ENCODE data around the gene FDX2. TPM values are rescaled to one million over a fixed set of nuclear protein-coding genes. Genes with fewer than 3 reads are reported as not detected.

The FDX2 gene
- total and polyA plus RNA-seq, 2 of the 4 experiments (the other 2 are of a cell fraction) = 39.8 to 72.0 TPM

GRCh38 chr19:10306327-10306726 is 9.5 kb downstream of the FDX2 start:
- Histone ChIP-seq H3K56ac (ENCODE audit: extremely low read depth, insufficient read depth, low read length) (no peak overlapping the region), H3K79me1 (ENCODE audit: low read depth in 1 of 2, low read length in 2 of 2) (0 out of 4 replicates have a peak, but pooled peaks cover 0 to 4% of the 10 kb centered on the region in 2 experiments), H3K23ac (ENCODE audit: low read depth, low read length) (no peak overlapping the region), H3K4me1 (ENCODE audit: control insufficient read depth, insufficient read depth, low read length) (peaks cover 9% of the 10 kb centered on the region), H3K4ac (ENCODE audit: low read depth, low read length) (no peak overlapping the region), H4K91ac (ENCODE audit: insufficient read depth, low read depth, low read length) (no peak overlapping the region), H2AK9ac (replicated peaks; ENCODE audit: low read depth, low read length, poor library complexity) (no peak overlapping the region), H3K9ac (ENCODE audit: low read depth, low read length) (no peak overlapping the region), H4K20me1 (ENCODE audit: insufficient read depth, low read length) (no peaks in the 10 kb centered on the region), H4K5ac (ENCODE audit: low read depth, low read length) (no peak overlapping the region), H2AFZ (replicated peaks; ENCODE audit: low read length, poor library complexity) (no peak overlapping the region), H2BK5ac (ENCODE audit: low read depth, low read length, poor library complexity, severe bottlenecking) (no peak overlapping the region), H3K9me1 (ENCODE audit: insufficient read depth, low read length) (peaks cover 10% of the 10 kb centered on the region; the same call in 1 of the 2 replicates), H2AK5ac (ENCODE audit: low read depth, low read length) (no peak overlapping the region), H3K4me2 (ENCODE audit: low read depth, low read length) (no peak overlapping the region), H2BK120ac (ENCODE audit: low read depth, low read length) (peak overlapping the region; percentile 32; the same call in 1 of the 2 replicates), H3K27me3 (ENCODE audit: control insufficient read depth, insufficient read depth, low read length) (no peaks in the 10 kb centered on the region), H2BK20ac (ENCODE audit: low read depth, low read length) (peak overlapping the region; percentile 35; the same call in 1 of the 2 replicates), H3K9me3 (ENCODE audit: control insufficient read depth, insufficient read depth, low read length) (no peaks in the 10 kb centered on the region), H3K18ac (ENCODE audit: low read depth, low read length) (no peak overlapping the region), H3K14ac (replicated peaks; ENCODE audit: low read depth, low read length) (no peak overlapping the region), H3K4me3 (ENCODE audit: insufficient read depth, low read depth, low read length) (no peak overlapping the region), H4K8ac (ENCODE audit: low read depth in 2 of 2, low read length in 2 of 2) (no peak overlapping the region; a peak in 1 of 4 replicates), H3K36me3 (ENCODE audit: control insufficient read depth, insufficient read depth, low read length) (peaks cover 10% of the 10 kb centered on the region), H3K27ac (ENCODE audit: insufficient read depth, low read length) (no peak overlapping the region), H2BK15ac (ENCODE audit: low read depth, low read length) (no peak overlapping the region)
- no TSS peak for BruUV-seq (replicated peaks)
- intact Hi-C loops (cut with micrococcal nuclease) (no loop called here), in situ Hi-C loops (cut with MboI; ENCODE audit: low sequenced_read_pairs) (no loop called here), dilution Hi-C loops (cut with HindIII; ENCODE audit: low sequenced_read_pairs, unreplicated experiment) (no loop called here)
- ATAC-seq (ENCODE audit: low read depth) = no peak
- TF ChIP-seq, protein P1, sequence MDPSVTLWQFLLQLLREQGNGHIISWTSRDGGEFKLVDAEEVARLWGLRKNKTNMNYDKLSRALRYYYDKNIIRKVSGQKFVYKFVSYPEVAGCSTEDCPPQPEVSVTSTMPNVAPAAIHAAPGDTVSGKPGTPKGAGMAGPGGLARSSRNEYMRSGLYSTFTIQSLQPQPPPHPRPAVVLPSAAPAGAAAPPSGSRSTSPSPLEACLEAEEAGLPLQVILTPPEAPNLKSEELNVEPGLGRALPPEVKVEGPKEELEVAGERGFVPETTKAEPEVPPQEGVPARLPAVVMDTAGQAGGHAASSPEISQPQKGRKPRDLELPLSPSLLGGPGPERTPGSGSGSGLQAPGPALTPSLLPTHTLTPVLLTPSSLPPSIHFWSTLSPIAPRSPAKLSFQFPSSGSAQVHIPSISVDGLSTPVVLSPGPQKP (IDR thresholded peaks at IDR 0.05; ENCODE audit: borderline replicate concordance, low read depth, low read length) = no peak
- no peak for TF ChIP-seq MAZ (IDR thresholded peaks at IDR 0.05; ENCODE audit: borderline replicate concordance, low read depth, low read length)
- 100% methylated on average over 1 of the region's 5 CpGs; no CpG with 5 or more reads in 1 of the 2 experiments for WGBS, 2 experiments (ENCODE audit: extremely low coverage in 2 of 2, insufficient read length in 1 of 2)
- CTCF ChIA-PET = no interaction called here
- DNase-seq = no peak
- POLR2A ChIA-PET (ENCODE audit: unreplicated experiment) = interaction anchor here (0.5 kb wide), 1 partner anchor 230 kb away, joined by 4 read pairs; no protein-coding TSS in a partner anchor
